ENCODE results near the gene SERPINB4.

The SERPINB4 gene

DNA sequence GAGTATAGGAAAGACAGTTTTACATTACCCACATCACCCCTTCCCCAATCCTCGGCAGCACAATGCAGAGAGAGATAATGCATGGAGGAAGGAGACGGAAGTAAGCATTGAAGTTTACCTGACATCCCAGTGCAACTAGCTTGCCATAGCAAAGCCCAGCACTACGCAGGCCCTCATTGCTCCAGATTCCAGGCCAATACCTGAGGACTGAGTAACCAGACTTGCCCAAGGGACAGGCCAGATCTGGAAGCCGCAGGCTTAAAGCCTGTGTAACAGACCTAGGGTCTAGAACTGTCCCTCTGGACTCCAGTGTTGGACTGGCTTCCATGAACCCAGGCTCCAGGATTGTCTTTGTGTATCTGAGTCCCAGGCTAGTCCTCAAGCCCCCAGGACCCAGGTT, 17.6 kb downstream of the SERPINB4 start:
- DNase-seq: no peak

DNA sequence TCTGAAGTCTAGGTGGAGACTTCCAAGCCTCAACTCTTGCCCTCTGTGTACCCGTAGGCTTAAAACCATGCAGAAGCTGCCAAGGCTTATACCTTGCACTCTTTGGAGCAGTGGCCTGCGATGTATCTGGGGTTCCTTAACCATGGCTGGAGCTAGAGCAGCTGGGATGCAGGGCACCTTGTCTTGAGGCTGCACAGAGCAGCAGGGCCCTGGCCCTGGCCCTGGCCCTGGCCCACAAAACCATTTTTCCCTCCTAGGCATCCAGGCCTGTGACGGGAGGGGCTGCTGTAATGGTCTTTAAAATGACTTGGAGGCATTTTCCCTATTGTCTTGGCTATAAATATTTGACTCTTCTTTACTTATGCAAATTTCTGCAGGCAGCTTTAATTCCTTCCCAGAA, 19.2 kb downstream of the SERPINB4 start:
- no peak for DNase-seq

DNA sequence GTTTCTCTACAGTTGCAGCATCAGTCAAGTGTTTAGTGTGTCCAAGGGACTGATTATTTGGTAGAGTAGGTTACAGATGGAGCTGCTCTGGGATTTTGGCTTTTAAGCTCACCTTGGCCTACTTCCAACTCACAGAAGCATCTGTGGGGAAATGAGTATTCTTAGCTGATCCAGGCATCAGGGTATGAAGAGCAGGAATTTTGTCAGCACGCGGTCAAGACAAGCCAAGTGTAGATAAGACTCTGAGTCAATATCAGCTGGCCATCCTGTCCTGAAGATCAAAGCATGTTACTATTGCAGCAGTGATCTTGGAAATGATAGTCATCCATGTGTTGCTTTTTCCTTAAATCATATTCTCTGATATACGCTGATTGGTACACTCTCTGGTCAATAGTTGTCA, 24.4 kb downstream of the SERPINB4 start:
- DNase-seq: no peak

DNA sequence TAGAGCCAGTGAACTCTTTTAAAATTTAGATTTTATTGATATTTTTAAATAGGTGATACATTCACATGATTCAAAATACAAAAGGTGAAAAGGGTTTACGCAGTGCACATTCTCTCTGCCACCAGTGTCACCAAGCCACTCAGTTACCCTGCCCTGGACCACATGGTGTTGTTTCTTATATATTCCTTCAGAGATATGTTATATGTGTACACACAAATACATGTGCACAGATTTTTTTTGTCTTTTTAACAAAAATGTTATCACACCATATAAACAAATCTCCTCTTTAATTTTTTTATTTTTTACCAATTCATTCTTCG, 26.2 kb downstream of the SERPINB4 start:
- DNase-seq: no peak

DNA sequence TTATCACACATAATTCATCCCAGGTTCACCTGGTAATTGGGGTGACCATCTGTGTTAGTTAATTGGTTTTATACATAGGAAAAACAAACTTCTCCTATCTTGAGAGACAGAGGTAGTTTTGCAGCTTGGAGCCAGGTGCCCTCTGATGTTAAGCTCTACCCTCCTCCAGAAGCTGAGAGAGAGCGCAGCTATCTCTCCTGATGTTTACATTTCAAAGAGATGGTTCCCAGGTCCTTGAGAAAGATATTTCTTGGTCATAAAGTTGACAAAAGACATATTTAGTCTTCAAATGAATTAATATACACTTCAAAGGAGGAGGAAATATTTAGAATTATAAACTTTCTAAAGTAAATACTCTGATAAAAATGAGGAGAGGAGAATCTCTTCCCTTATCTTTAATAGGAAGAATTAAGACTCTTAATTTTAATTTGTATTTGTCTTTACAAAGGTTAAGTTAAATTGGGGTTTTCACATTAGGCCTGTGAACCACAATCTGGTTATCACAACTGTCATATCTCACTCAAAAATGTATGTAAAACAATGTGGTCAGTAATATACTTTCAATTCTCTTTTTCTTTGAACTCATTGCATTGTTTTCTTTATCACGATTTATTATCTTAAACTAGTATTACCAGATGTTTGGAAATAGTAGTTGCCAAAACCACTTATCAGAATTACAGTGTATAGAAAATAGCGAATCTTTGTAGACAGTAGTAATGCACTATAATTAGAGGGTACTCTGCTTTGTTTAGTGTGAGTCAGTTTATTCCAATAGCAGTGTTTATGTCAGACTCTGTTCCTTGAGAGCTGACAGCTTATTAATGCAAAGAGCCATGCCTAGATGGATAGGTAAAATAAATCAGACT, 26.8 kb downstream of the SERPINB4 start:
- DNase-seq: no peak

DNA sequence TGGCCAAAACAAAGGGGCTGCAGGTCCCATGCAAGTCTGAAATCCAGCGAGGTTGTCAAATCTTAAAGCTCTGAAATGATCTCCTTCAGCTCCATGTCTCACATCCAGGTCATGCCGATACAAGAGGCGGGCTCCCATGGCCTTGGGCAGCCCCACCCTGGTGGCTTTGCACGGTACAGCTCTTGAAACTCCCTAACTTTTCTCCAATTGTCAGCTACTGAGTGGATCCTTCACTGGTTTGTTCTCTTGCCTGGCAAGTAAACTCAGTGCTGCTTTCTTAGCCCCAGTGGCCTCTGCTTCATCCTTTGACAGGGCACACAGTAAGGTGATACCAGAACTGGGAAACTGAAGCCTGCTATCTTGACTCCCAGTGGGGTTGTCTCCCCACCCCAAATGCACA, 30.6 kb downstream of the SERPINB4 start:
- DNase-seq: no peak

DNA sequence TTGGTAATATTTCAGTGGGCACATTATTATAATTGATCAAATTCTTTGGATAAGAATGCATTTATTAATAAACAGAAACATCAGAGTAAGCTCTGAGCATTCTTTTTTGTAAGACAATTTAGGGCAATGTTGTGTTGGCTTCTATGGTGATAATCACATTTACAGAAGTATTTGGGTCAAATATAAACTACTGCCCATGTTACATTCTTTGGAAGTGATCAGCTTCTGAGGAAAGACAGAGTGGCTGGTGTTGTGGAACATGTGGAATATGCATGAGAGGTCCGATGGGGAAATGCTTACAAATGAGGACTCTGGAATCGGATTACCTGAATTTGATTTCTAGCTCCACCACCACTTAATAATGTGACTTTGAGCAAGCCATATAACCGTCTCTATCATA, 37.5 kb downstream of the SERPINB4 start:
- DNase-seq: no peak

DNA sequence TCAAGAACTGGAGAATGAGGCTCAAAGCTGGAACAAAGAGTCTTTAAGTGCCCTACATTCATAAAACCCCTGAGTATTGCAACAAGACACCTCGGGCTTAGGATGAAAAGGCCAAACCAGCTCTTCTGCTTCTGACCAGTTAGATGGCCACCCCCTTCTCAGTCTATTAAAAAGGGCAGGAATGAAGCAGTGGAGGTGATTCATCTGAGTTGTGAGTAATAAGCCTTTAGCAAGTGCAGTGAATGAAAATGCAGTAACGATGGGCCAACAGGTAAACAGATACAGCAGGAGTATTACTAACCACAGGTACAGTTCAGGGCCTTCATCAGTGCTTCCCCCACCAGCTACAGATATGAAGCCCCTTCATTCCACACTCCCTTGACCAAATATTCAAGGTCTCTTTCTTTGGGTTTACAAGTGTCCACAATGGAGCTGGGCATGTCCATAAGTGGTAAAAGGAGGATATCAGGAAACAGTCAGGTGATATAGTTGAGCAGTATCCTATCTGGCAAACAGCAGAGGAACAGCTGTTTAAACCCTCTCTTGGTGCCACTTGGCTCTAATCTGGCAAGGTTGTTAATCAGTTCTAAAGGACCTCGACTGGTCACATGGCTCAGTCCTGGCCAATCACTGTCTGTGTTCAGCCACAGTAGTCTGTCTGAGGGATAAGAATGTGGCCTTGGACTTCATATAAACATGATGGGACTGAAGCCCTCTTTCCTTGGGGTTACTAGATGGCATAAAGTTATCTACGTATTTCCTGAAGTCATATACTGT, 39.1 kb downstream of the SERPINB4 start:
- no peak for DNase-seq

DNA sequence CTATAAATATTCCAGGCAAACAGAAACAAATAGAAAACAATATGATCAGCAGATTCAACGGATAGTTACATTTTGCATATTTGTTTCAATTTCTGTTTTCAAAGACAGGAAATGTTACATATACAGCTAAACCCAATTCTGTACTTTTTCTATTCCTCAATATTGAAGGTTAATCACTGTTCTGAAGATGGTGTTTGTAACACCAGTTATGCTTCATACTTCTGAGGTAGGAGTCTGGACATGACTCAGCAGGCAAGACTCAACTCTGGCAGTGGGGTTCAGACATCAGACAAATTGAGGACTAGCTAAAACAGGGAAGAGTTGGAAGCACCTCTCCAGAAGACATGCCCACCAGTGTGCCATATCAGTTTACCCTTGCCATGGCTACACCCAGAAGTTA, 40.3 kb downstream of the SERPINB4 start:
- DNase-seq: no peak

DNA sequence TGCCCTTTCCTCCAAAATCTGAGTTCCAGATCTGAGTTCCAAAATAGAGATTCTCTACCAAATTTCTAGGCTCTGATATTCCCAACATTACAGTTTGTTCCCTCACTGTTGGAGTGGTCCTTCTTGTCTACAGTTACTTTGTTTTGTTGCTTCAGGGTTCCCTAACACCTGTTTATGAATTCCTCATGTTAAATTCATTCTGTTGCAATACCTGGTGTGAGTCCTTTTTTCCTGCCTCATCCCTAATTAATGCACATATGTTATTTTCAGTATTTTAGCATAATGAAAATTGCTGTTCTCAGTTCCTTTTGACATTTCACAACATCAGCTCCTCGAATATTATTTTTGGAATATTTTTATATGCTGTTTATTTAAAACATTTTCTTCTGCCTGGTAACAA, 40.7 kb downstream of the SERPINB4 start:
- DNase-seq: no peak

DNA sequence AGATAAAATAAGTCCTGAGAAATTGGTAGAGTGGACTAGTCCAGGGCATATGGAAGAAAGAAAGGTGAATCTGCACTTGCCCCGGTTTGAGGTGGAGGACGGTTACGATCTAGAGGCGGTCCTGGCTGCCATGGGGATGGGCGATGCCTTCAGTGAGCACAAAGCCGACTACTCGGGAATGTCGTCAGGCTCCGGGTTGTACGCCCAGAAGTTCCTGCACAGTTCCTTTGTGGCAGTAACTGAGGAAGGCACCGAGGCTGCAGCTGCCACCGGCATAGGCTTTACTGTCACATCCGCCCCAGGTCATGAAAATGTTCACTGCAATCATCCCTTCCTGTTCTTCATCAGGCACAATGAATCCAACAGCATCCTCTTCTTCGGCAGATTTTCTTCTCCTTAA, 47.1 kb downstream of the SERPINB4 start:
- DNase-seq: no peak

DNA sequence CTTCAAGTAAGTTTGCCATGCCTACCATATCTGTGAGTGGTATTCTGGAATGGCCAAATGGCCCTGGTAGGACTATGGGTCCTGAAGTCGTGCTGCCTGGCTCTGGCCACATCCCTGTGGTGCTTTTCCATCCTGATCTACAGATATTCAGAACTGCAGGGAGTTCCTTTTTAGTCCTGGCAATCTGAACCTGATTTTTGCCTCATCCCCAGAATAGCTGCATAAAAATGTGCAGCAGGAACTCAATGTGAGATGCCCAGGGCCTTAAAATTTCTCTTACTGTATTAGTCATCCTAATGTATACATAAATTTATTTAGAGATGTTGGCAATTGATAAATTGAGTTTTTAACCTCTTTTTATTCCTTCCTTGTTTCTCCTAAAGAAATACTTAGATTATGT, 51.6 kb downstream of the SERPINB4 start:
- DNase-seq: no peak

DNA sequence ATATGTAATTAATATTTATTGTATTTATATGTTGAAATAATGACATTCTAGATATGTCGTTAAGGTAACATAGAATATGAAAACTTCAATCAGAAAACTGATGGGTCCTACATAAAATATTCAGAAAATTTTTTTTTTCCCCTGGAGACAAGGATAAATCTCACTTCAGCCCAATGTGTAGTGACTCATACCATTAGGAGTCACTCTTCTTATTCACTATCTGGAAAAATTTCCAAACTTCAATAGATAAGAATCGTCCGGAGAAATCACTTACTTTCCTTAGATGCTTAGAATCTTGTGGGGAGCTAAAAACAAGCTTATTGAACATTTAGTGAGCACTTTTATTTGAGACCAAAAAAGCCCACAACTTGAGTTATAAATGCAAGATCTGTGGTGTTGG, 52.3 kb downstream of the SERPINB4 start:
- DNase-seq: no peak

DNA sequence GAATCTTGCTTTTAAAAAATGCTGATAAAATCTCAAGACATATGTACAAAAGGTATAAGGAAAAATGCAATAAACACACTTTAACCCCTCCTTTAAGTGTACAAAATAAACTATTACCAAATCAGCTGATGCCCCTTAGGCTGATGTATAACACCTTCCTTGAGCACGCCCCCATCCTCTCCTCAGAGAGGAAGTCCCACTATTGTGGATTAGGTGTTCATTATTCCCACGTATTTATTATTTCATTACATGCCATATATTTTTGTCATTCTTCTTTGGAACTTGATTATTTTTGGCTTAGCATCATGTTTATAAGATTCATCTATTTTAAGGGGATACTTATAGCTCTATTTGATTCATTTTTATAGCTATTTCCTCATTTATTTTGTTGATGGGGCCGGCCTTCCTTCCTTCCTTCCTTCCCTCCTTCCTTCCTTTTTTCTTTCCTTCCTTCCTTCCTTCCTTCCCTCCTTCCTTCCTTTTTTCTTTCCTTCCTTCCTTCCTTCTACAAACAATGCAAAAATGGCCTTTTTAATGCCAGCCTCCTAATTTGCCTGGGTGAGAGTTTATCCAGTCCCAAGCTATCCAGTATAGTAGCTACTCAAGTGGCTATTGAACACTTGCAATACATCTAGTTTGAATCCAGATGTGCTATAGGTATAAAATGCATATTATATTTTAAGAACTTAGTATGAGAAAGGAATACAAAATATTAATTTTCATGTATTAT, 52.9 kb downstream of the SERPINB4 start:
- no peak for DNase-seq

DNA sequence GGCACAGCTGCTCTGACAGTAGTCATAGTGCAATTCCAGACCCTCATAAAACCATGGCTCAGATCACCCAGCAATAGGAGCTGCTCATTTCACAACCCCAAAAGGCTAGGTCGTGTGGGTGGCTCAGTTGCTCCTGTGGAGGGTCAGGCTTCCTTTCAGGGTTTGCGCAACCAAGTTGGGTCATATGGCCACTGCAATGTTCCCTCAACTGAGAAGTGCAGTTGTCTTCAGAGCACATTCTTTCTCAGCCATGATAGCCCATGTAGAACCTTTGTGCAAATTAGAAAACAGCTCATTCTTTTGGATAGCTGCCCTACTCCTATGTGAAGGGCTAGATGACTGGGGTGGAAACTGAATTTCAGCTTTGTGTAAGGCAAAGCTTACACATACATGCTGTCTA, 53.7 kb downstream of the SERPINB4 start:
- DNase-seq: no peak

DNA sequence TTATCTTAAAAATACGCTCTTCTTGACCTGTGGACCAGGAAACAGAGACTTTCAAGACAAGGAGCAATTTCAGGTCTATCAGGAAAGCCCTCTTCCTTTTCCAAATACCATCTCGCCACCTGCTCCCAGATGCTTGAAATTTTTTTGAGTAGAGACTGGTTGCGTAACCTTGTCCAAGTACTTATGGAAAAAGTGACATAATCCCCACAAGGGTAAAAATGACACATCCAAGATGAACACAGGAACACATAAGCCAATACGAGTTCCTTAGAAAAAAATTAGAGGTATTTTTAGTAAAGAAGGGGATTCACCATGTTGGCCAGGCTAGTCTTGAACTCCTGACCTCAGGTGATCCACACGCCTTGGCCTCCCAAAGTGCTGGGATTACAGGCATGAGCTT, 55.1 kb downstream of the SERPINB4 start:
- DNase-seq: no peak
